Pancreas (tissue), 10 donors: ENCODE data around the gene CNKSR3. TPM values are rescaled to one million over a fixed set of nuclear protein-coding genes. Genes with fewer than 3 reads are reported as not detected.
A peak's percentile ranks its signal among the peaks of the same experiment; 100 is the strongest.

ENCODE experiments used
- ATAC-seq, 4 donors: fragments of 200-7000 bp; cut with Tn5 transposase; one replicate each; pipeline versions ENCODE4 v1.8.0 to v1.9.1; 2020; ENCODE audit warnings: mild to moderate bottlenecking in 4 of 4, moderate library complexity in 4 of 4
- DNase-seq, 6 donors: peaks; one replicate each; pipeline ENCODE4 v3.0.0-alpha.2; 2020
- FAIRE-seq: peaks from 2 replicates; lab custom pipeline; 2012; peaks lifted over from hg19 to GRCh38; lab: Jason Lieb, UNC
- H3K27ac ChIP-seq, 4 donors: fragments of 200-600 bp; sonication (generic); 1 replicate in 3 of 4; 2 replicates in 1 of 4; pipeline versions ENCODE4 v1.5.0 to v1.8.0; 2020
- H3K27me3 ChIP-seq, 4 donors: fragments of 200-600 bp; one replicate each; pipeline ENCODE4 v1.8.0; 2021
- H3K36me3 ChIP-seq, 3 donors: fragments of 200-600 bp; sonication (generic) in 1 of 3; one replicate each; pipeline versions ENCODE4 v1.5.0 to v1.8.0; 2020 to 2021
- H3K4me1 ChIP-seq, 3 donors: fragments of 200-600 bp; one replicate each; pipeline ENCODE4 v1.8.0; 2021
- H3K4me3 ChIP-seq, 4 donors: fragments of 200-600 bp; sonication (generic) in 2 of 4; one replicate each; pipeline versions ENCODE4 v1.5.0 to v1.8.0; 2020 to 2021
- H3K9me3 ChIP-seq, 4 donors: fragments of 200-600 bp; one replicate each; pipeline ENCODE4 v1.8.0; 2021
- CTCF ChIP-seq, 4 donors: fragments of 200-600 bp; sonication (generic) in 3 of 4; IDR thresholded peaks; one replicate each; pipeline versions ENCODE4 v1.5.0 to v1.8.0; 2021; ENCODE audit warnings: antibody characterized with exemption in 4 of 4
- WGBS, 2 donors: extraction: QIAGEN DNeasy Blood & Tissue Kit; methylation state at CpG; one replicate each; pipeline ENCODE4 v1.1.7; 2013; 5-methylcytosine and 5-hydroxymethylcytosine counted together
- intact Hi-C, 3 donors: fragments of 100-400 bp; cut with DNase I; formaldehyde crosslinking; loops; one replicate each; pipeline versions ENCODE4 v1.11.1 to v1.14.2; 2022
- polyA plus RNA-seq, 2 donors: library from polyadenylated mRNA; stranded (reverse); fragments of 200-250 nt; gene quantifications; one replicate each; pipeline ENCODE4 v1.2.3, GENCODE V29; 2013
- total RNA-seq, 6 donors: library from RNA; stranded (reverse); fragmentation: NEBNext Ultra II Directional in 4 of 6; extraction: Animal tissue kit (Norgen Biotek cat#: 25700) in 4 of 6; gene quantifications; one replicate each; pipeline versions ENCODE4 v1.2.1 to v1.2.4, GENCODE V29; 2021 to 2023
- donor health status: healthy with polysubstance abuse.
- donor health status: DM: no; HTN: no; CAD: no; lungs with moderate emphysema.
- donor health status: DM: no; HTN: no; CAD: no.
- donor health status: control.
- donor health status: control.
- donor health status: Bipolar disorder and iron deficiency.
- donor health status: DM: yes; HTN: yes; CAD: no.
- donor health status: DM: no; HTN: no; CAD: no.
- donor health status: DM: no; HTN: no; CAD: no.
- donor health status: DM: yes; HTN: yes; CAD: no.

Gene CNKSR3
- total and polyA plus RNA-seq, 8 donors, result 7.6 to 24.2 (median 18.6) TPM

- H3K4me1 ChIP-seq, result peaks cover 0 to 24% (median 9%) of the 10 kb centered on the region in 3 donors
- 71 to 76% methylated on average over 9 of the region's 9 CpGs for WGBS, 2 donors
These were observed 3.9 kb downstream of the CNKSR3 start for GRCh38 chr6:154506582-154506981.

GRCh38 chr6:154506108-154506507 is 4.4 kb downstream of the CNKSR3 start:
- H3K36me3 ChIP-seq, result no peaks in the 10 kb centered on the region
- FAIRE-seq (no peak), ATAC-seq (no peak), DNase-seq (no peak)
- H3K4me1 ChIP-seq, result peaks cover 0 to 26% (median 9%) of the 10 kb centered on the region in 3 donors
- H3K27me3 ChIP-seq, result no peaks in the 10 kb centered on the region
- no peak overlapping the region for H3K27ac ChIP-seq
- no peaks in the 10 kb centered on the region for H3K9me3 ChIP-seq
- no peak for TF ChIP-seq CTCF (IDR thresholded peaks at IDR 0.05)
- intact Hi-C loops, result loop anchor here in 1 of 3 donors (10.0 kb wide), 1 partner anchor 109 kb away; no protein-coding TSS in a partner anchor
- H3K4me3 ChIP-seq, result no peak overlapping the region

More at GRCh38 chr6:154506582-154506981, 3.9 kb downstream of the CNKSR3 start:
- no peak for TF ChIP-seq CTCF (IDR thresholded peaks at IDR 0.05)
- no peaks in the 10 kb centered on the region for H3K27me3 ChIP-seq
- FAIRE-seq (no peak), DNase-seq (no peak), ATAC-seq (no peak)
- intact Hi-C loops, result loop anchor here in 1 of 3 donors (10.0 kb wide), 1 partner anchor 108 kb away; no protein-coding TSS in a partner anchor
- no peaks in the 10 kb centered on the region for H3K9me3 ChIP-seq
- peak overlapping the region in 1 of 4 donors; percentile 97 for H3K27ac ChIP-seq
- peak overlapping the region in 1 of 4 donors; percentile 77 for H3K4me3 ChIP-seq
- H3K36me3 ChIP-seq, result no peaks in the 10 kb centered on the region

- H3K9me3 ChIP-seq, result no peaks in the 10 kb centered on the region
- FAIRE-seq, result no peak
- no peaks in the 10 kb centered on the region for H3K36me3 ChIP-seq
- no peak for DNase-seq
- WGBS, 2 donors, result 51 to 52% methylated on average over 5 of the region's 5 CpGs
- intact Hi-C loops, result loop anchor here in 1 of 3 donors (10.0 kb wide), 1 partner anchor 110 kb away; no protein-coding TSS in a partner anchor
- no peak for ATAC-seq
- no peak for TF ChIP-seq CTCF (IDR thresholded peaks at IDR 0.05)
- no peak overlapping the region for H3K4me3 ChIP-seq
- no peak overlapping the region for H3K27ac ChIP-seq
- H3K27me3 ChIP-seq, result no peaks in the 10 kb centered on the region
- peaks cover 0 to 37% (median 9%) of the 10 kb centered on the region in 3 donors for H3K4me1 ChIP-seq
These were observed 5.5 kb downstream of the CNKSR3 start for GRCh38 chr6:154504865-154505449.

- WGBS, 2 donors, result 20 to 27% methylated on average over 4 of the region's 4 CpGs
These were observed 6.4 kb downstream of the CNKSR3 start for GRCh38 chr6:154504102-154504501.

More at GRCh38 chr6:154504102-154504501, 6.4 kb downstream of the CNKSR3 start:
- H3K36me3 ChIP-seq, result no peaks in the 10 kb centered on the region
- ATAC-seq, result no peak
- no peaks in the 10 kb centered on the region for H3K27me3 ChIP-seq
- no peak for TF ChIP-seq CTCF (IDR thresholded peaks at IDR 0.05)
- H3K4me1 ChIP-seq, result peaks cover 0 to 37% (median 9%) of the 10 kb centered on the region in 3 donors
- intact Hi-C loops, result loop anchor here in 1 of 3 donors (10.0 kb wide), 1 partner anchor 111 kb away; no protein-coding TSS in a partner anchor
- no peak for FAIRE-seq
- H3K4me3 ChIP-seq, result no peak overlapping the region
- H3K27ac ChIP-seq, result no peak overlapping the region
- H3K9me3 ChIP-seq, result no peaks in the 10 kb centered on the region
- DNase-seq, result no peak
